ENCODE measurements around the gene RAB11FIP3. TPM values are rescaled to one million over a fixed set of nuclear protein-coding genes. Genes with fewer than 3 reads are reported as not detected.
"Not testable (repeated sequence)": the region's sequence is repeated elsewhere in the genome, so short reads cannot be mapped to it uniquely, and the experiment has no call there.

Gene RAB11FIP3
- total RNA-seq, 1 donor from 2014 or later, result 25.4 TPM

DNA sequence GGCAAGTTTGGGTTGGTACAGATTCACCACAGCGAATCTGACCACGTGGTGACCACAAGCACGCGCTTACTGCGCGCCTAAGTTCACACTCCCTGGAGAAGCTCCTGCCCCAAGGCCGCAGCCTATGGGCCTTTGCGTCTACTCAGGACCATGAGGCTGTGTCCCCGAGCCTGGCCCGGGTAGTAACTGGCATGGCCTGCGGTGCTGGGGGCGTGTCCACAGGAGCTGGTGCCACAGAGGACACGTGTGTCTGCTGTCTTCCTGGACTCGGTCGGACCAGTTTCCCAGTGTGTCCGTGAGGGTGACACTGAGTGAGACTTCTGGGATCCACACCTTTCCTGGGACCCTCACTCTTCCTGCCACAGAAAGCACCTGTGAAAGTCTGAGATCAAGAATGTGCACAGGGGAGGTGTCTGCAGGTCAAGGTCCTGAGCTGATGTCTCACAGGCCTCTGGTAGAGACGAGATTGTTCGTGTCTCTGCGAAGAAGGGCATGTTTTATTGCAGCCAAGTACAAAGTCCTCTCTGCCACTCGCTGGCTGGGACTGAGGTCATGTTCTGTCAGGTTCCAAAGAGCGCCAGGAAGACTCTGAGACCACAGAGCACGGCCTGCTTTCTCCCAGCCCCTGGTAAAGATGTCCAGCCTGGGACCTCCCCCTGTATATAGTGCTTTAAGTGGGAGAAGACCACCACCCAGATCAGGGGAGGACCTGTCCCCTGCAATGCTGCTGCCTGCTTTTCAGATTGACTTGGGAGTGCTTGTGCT lies 76.9 kb downstream of the RAB11FIP3 start:
- intact Hi-C loops (cut with DNase I), result no loop called here
- ATAC-seq (ENCODE audit: poor library complexity) (peak; percentile 59), DNase-seq (no peak)

- ATAC-seq (ENCODE audit: poor library complexity) (no peak), DNase-seq (no peak)
- intact Hi-C loops (cut with DNase I), result no loop called here
These were observed 78.0 kb downstream of the RAB11FIP3 start for GRCh38 chr16:503150-504071.

DNA sequence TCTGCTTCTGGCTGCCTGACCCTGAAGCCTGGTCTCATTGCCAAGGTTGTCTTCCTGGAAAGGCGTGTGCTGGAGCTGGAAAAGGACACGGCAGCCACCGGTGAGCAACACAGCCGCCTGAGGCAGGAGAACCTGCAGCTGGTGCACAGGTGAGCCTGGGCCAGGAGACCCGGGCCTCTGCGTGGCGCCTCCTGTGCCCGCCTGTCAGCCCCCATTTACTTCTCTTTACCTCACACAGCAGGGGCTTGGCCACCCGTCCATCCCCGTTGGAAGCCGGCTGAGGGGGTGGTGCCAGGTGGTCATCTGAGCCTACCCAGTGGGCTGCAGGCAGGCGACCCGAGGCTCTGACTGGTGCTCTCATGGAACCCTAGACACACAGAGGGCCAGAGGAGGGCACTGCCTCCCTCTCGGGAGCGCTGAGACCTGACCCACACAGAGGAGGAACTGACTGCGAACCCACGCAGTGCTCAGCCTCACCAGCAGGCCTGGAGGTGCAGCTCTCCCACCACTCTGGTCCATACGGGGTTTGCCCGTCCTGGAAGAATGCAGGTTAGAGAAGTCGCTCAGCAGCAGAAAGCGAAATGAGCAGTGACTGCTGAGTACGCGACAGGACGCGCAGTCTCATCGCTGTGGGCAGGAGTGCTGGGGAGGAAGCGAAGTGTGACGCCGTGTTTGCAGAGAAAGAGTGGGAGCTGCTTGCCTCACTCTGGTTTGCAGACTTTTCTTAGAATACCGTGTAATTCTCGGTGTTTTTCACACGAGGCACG lies 80.2 kb downstream of the RAB11FIP3 start:
- intact Hi-C loops (cut with DNase I), result no loop called here
- ATAC-seq (ENCODE audit: poor library complexity), result no peak
- no peak for DNase-seq

GRCh38 chr16:506246-506546 lies 80.7 kb downstream of the RAB11FIP3 start:
- intact Hi-C loops (cut with DNase I), result no loop called here
- ATAC-seq (ENCODE audit: poor library complexity), result no peak
- no peak for DNase-seq

GRCh38 chr16:507527-507926 lies 82.1 kb downstream of the RAB11FIP3 start:
- ATAC-seq (ENCODE audit: poor library complexity); DNase-seq; intact Hi-C loops (cut with DNase I): not testable (repeated sequence)

DNA sequence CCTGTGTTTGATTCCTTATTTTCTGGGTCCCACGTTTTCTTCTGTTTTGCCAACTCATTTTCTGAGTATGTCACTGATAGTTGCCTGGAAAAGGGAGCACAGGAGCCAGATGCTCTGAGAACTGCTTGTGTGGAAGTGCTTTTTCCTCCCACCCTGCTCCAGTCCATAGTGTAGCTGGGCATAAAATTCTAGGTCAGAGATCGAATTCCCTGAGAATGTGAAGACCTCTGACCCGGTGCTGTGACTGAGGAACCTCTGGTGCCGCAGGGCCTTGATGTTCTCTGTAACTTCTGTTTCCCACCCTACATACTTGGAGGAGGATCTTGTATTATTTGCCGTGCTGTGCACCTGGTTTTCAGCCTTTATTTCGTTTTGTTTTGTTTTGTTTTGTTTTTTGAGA lies 82.5 kb downstream of the RAB11FIP3 start:
- ATAC-seq (ENCODE audit: poor library complexity), result no peak
- intact Hi-C loops (cut with DNase I), result no loop called here
- DNase-seq, result no peak

- intact Hi-C loops (cut with DNase I), result no loop called here
- peak; percentile 18 for ATAC-seq (ENCODE audit: poor library complexity)
These were observed 83.7 kb downstream of the RAB11FIP3 start for GRCh38 chr16:508884-509736.

DNA sequence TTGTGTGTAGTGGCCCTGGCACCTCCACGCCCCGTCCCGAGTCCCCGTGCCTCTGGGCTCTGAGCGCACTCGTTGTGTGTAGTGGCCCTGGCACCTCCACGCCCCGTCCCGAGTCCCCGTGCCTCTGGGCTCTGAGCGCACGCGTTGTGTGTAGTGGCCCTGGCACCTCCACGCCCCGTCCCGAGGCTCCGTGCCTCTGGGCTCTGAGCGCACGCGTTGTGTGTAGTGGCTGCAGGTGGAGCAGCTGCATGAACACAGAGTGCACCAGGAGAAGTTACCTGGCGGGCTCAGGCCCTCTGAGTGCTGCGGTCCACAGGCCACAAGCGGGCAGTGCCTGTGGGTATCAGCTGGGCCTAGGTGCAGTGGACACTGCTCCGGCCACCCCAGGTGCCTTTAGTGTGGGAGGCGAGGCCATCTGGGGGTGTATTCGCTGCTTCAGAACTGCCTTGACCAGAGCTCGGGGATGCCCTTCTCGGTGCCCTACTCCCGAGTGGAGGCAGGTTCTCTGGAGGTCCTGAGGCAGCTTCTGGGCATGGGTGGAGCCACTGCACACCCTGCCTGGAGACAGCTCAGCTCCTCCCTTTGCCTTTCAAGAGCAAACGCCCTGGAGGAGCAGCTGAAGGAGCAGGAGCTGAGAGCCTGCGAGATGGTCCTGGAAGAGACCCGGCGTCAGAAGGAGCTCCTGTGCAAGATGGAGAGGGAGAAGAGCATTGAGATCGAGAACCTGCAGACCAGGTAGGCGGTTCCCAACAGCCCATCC lies 84.8 kb downstream of the RAB11FIP3 start:
- ATAC-seq (ENCODE audit: poor library complexity), result no peak
- intact Hi-C loops (cut with DNase I), result no loop called here
- no peak for DNase-seq

More at GRCh38 chr16:508884-509736, 83.7 kb downstream of the RAB11FIP3 start:
- no peak for DNase-seq

GRCh38 chr16:512802-513201 lies 87.4 kb downstream of the RAB11FIP3 start:
- DNase-seq (no peak), ATAC-seq (ENCODE audit: poor library complexity) (no peak)
- intact Hi-C loops (cut with DNase I), result no loop called here

GRCh38 chr16:513950-514349 lies 88.5 kb downstream of the RAB11FIP3 start:
- intact Hi-C loops (cut with DNase I), result no loop called here
- no peak for ATAC-seq (ENCODE audit: poor library complexity)
- no peak for DNase-seq

DNA sequence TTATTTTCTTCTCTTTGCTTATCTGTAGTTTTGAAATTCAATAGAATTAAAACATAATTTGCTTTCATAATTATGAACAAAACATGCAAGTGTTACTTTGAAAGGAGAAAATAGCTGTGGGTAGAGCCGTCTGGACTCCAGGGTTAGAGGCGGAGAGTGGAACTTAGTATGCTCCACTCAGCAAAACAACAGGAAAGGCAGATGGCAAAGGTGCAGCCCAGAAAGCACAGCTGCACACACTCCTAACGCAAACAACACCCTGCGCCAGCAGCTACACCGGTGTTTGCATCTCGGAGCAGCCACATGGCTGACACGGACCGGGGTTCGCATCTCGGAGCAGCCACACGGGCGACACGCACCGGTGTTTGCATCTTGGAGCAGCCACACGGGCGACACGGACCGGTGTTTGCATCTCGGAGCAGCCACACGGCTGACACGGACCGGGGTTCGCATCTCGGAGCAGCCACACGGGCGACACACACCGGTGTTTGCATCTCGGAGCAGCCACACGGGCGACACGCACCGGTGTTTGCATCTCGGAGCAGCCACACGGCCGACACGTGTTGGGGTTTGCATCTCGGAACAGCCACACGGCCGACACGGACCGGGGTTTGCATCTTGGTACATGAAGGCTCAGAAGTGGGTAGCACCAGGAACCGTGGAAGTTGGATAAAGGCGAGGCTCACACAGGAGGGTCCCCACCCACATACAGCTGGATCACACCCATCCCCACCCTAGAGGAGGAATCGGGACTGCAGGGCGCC lies 89.9 kb downstream of the RAB11FIP3 start:
- ATAC-seq (ENCODE audit: poor library complexity), result no peak
- no peak for DNase-seq
- intact Hi-C loops (cut with DNase I), result no loop called here

DNA sequence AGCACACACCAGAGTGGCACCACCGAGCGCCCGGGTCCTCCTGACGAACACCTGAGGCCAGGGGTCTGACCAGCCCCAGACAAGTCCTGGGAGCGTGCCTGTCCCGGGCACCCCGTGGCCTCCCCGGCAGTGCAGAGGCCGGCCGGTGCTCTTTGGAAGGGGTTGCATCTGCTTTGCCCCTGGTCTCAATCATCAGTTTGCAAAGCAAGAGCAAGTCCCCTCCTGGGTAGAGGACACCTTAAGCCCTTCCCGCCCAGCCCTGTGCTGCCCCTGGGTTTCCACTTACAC lies 90.4 kb downstream of the RAB11FIP3 start:
- intact Hi-C loops (cut with DNase I), result no loop called here
- ATAC-seq (ENCODE audit: poor library complexity) (no peak), DNase-seq (no peak)

DNA sequence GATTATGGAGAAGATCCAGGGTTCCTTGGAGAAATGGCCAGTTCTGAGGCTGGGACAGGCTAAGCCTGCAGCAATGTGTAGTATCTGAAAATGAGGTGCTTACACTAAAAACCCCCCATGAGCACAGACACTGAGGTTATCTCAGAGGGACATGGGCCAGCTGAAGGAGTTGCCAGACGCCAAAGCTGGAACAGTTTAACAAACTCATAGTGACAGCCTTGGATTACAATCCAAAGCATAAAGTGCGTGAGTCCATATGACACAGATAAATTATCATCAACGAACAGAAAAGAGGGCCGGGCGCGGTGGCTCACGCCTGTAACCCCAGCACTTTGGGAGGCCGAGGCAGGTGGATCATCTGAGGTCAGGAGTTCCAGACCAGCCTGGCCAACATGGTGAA lies 90.9 kb downstream of the RAB11FIP3 start:
- DNase-seq (no peak), ATAC-seq (ENCODE audit: poor library complexity) (no peak)
- intact Hi-C loops (cut with DNase I), result no loop called here

- DNase-seq (no peak), ATAC-seq (ENCODE audit: poor library complexity) (no peak)
- intact Hi-C loops (cut with DNase I), result no loop called here
These were observed 93.4 kb downstream of the RAB11FIP3 start for GRCh38 chr16:518858-519257.

DNA sequence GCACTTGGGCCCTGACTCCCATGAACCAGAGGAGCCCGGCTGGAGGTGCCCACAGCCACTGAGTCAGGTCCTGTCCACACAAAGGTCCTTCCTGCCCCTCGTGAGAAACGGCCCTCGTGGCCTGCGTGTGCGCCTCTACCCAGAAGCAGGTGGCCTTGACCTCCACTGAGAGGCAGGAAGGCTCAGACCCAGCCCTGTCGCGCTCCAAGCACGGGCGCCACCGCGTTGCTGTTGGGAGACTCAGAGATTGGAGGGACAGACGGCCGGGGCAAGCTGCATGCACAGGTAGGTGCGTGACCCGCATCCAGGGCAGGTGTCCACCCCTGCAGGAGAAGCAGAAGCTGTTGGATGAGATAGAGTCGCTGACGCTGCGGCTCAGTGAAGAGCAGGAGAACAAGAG lies 94.0 kb downstream of the RAB11FIP3 start:
- no peak for DNase-seq
- ATAC-seq (ENCODE audit: poor library complexity), result no peak
- intact Hi-C loops (cut with DNase I), result no loop called here

GRCh38 chr16:519841-520687 lies 94.6 kb downstream of the RAB11FIP3 start:
- ATAC-seq (ENCODE audit: poor library complexity) (no peak), DNase-seq (no peak)
- intact Hi-C loops (cut with DNase I), result loop anchor here (10.0 kb wide), 1 partner anchor 95 kb away; the partner anchor contains the start of gene RAB11FIP3

Measured in Right ventricle myocardium superior (tissue), 1 donor.